Transverse colon (tissue), 4 donors: ENCODE data around the gene PPP3CA. TPM values are rescaled to one million over a fixed set of nuclear protein-coding genes. Genes with fewer than 3 reads are reported as not detected.

Experiments
- DNase-seq: peaks from one replicate; pipeline ENCODE4 v3.0.0-alpha.2; 2019
- H3K27ac ChIP-seq, 4 donors: fragments of 200-600 bp; sonication (generic); 2 replicates each; pipeline ENCODE4 v1.5.1; 2016 to 2018; ENCODE audit warnings: inconsistent platforms in 4 of 4
- H3K27me3 ChIP-seq: fragments of 200-600 bp; sonication (generic); 2 replicates; pipeline ENCODE4 v1.5.1; 2017; ENCODE audit warnings: inconsistent platforms
- H3K36me3 ChIP-seq, 4 donors: fragments of 200-600 bp; sonication (generic); 2 replicates each; pipeline ENCODE4 v1.5.1; 2017 to 2019; ENCODE audit warnings: inconsistent platforms in 4 of 4
- H3K4me1 ChIP-seq, 4 donors: fragments of 200-600 bp; sonication (generic); 2 replicates each; pipeline ENCODE4 v1.5.1; 2017 to 2020; ENCODE audit warnings: inconsistent platforms in 4 of 4
- H3K4me3 ChIP-seq, 4 donors: fragments of 200-600 bp; sonication (generic); 1 replicate in 1 of 4; 2 replicates in 3 of 4; pipeline versions ENCODE4 v1.5.1 to v1.6.1; 2017 to 2019; ENCODE audit warnings: inconsistent platforms in 4 of 4
- H3K9me3 ChIP-seq, 2 donors: fragments of 200-600 bp; sonication (generic); 2 replicates each; pipeline ENCODE4 v1.5.1; 2017 to 2019; ENCODE audit warnings: inconsistent platforms in 2 of 2
- CTCF ChIP-seq, 5 experiments: fragments of 200-600 bp in 3 of 5; fragments of 450-650 bp in 2 of 5; sonication (generic) in 3 of 5; IDR thresholded peaks; 1 replicate in 2 of 5; 2 replicates in 3 of 5; pipeline ENCODE4 v1.5.1; 2016 to 2017; ENCODE audit warnings: antibody characterized with exemption in 5 of 5, inconsistent platforms in 3 of 5, mild to moderate bottlenecking in 2 of 5, moderate library complexity in 1 of 5
- EP300 ChIP-seq: sonication (generic); formaldehyde crosslinking; IDR thresholded peaks from one replicate; pipeline ENCODE4 v1.6.1; 2017; ENCODE audit warnings: antibody characterized with exemption, low read depth
- POLR2A ChIP-seq: fragments of 450-650 bp; IDR thresholded peaks from one replicate; pipeline ENCODE4 v1.6.1; 2016; ENCODE audit warnings: antibody characterized with exemption, mild to moderate bottlenecking, moderate library complexity
- POLR2AphosphoS5 ChIP-seq, 3 donors: sonication (generic); formaldehyde crosslinking; IDR thresholded peaks; one replicate each; pipeline ENCODE4 v1.6.1; 2016; ENCODE audit warnings: antibody characterized with exemption in 3 of 3
- WGBS, 2 donors: methylation state at CpG; one replicate each; pipeline ENCODE4 v1.1.5; 2018; ENCODE audit warnings: low coverage in 1 of 2; 5-methylcytosine and 5-hydroxymethylcytosine counted together
- in situ Hi-C, 4 donors: fragments of 200-750 bp; cut with MboI; loops; one replicate each; pipeline versions ENCODE4 v1.15.0 to v1.15.1; 2017; ENCODE audit warnings: low sequenced_read_pairs in 3 of 4, low pct_ligation_motif_present in 1 of 4, low pct_unique_long_range_greater_than_20kb in 1 of 4
- intact Hi-C: fragments of 100-400 bp; cut with DNase I; formaldehyde crosslinking; loops from one replicate; pipeline ENCODE4 v1.15.1; 2023; ENCODE audit warnings: low total_unique reads
- total RNA-seq, 4 donors: library from RNA; depleted of rRNA; stranded (reverse); fragments of >200 nt; gene quantifications; one replicate each; pipeline ENCODE4 v1.1.0, GENCODE V29; 2016

PPP3CA gene
- total RNA-seq, 4 donors from 2014 or later: 29.2 to 50.7 (median 37.7) TPM

GRCh38 chr4:101337688-101338087, 9.6 kb downstream of the PPP3CA start:
- WGBS, 2 donors: 90% methylated on average over 4 of the region's 4 CpGs; no CpG with 5 or more reads in 1 of the 2 donors
- Histone ChIP-seq H3K4me3 (no peak overlapping the region), H3K9me3 (no peaks in the 10 kb centered on the region), H3K4me1 (peaks cover 0 to 16% (median 2%) of the 10 kb centered on the region in 4 donors), H3K27me3 (no peaks in the 10 kb centered on the region), H3K36me3 (no peaks in the 10 kb centered on the region), H3K27ac (no peak overlapping the region)
- no peak for TF ChIP-seq POLR2AphosphoS5 (IDR thresholded peaks at IDR 0.05)
- no peak for TF ChIP-seq CTCF (IDR thresholded peaks at IDR 0.05)
- TF ChIP-seq POLR2A: no peak
- TF ChIP-seq EP300: no peak
- intact Hi-C loops: no loop called here
- no peak for DNase-seq
- in situ Hi-C loops: no loop called here

GRCh38 chr4:101334963-101335572, 12.3 kb downstream of the PPP3CA start:
- H3K4me1 ChIP-seq: peaks cover 0 to 17% (median 2%) of the 10 kb centered on the region in 4 donors
- H3K27ac ChIP-seq: no peak overlapping the region
- no peak for DNase-seq
- intact Hi-C loops: no loop called here
- H3K9me3 ChIP-seq: no peaks in the 10 kb centered on the region
- in situ Hi-C loops: no loop called here
- no peaks in the 10 kb centered on the region for H3K36me3 ChIP-seq
- WGBS, 2 donors: 61 to 63% methylated on average over 6 of the region's 6 CpGs
- H3K27me3 ChIP-seq: no peaks in the 10 kb centered on the region
- no peak overlapping the region for H3K4me3 ChIP-seq
- TF ChIP-seq POLR2A (no peak), EP300 (no peak), CTCF (IDR thresholded peaks at IDR 0.05) (no peak), POLR2AphosphoS5 (IDR thresholded peaks at IDR 0.05) (no peak)

GRCh38 chr4:101332424-101332823, 14.9 kb downstream of the PPP3CA start:
- H3K27me3 ChIP-seq: no peaks in the 10 kb centered on the region
- no peaks in the 10 kb centered on the region for H3K9me3 ChIP-seq
- intact Hi-C loops (no loop called here), in situ Hi-C loops (no loop called here)
- H3K27ac ChIP-seq: no peak overlapping the region
- H3K4me3 ChIP-seq: no peak overlapping the region
- TF ChIP-seq POLR2AphosphoS5 (IDR thresholded peaks at IDR 0.05) (no peak), CTCF (IDR thresholded peaks at IDR 0.05) (no peak), EP300 (no peak), POLR2A (no peak)
- H3K4me1 ChIP-seq: peaks cover 0 to 23% (median 1%) of the 10 kb centered on the region in 4 donors
- 88 to 91% methylated on average over 4 of the region's 4 CpGs for WGBS, 2 donors
- no peaks in the 10 kb centered on the region for H3K36me3 ChIP-seq
- no peak for DNase-seq

GRCh38 chr4:101331017-101331416, 16.3 kb downstream of the PPP3CA start:
- H3K36me3 ChIP-seq: no peaks in the 10 kb centered on the region
- no peak overlapping the region for H3K4me3 ChIP-seq
- in situ Hi-C loops: no loop called here
- TF ChIP-seq POLR2AphosphoS5 (IDR thresholded peaks at IDR 0.05) (no peak), POLR2A (no peak), EP300 (no peak), CTCF (IDR thresholded peaks at IDR 0.05) (no peak)
- DNase-seq: no peak
- 92 to 100% methylated on average over 1 of the region's 1 CpG for WGBS, 2 donors
- H3K9me3 ChIP-seq: no peaks in the 10 kb centered on the region
- no peaks in the 10 kb centered on the region for H3K27me3 ChIP-seq
- intact Hi-C loops: no loop called here
- H3K27ac ChIP-seq: no peak overlapping the region
- H3K4me1 ChIP-seq: peaks cover 0 to 20% (median 0%) of the 10 kb centered on the region in 4 donors
